Tongue (tissue), 2 donors: ENCODE measurements around the gene AVL9. TPM values are rescaled to one million over a fixed set of nuclear protein-coding genes. Genes with fewer than 3 reads are reported as not detected.

Source experiments
- DNase-seq: peaks from one replicate; pipeline ENCODE4 v3.0.0-alpha.2; 2015
- total RNA-seq: library from RNA; depleted of rRNA; stranded (reverse); fragments of >200 nt; gene quantifications from one replicate; pipeline ENCODE4 v1.2.3, GENCODE V29; 2014

The AVL9 gene
- total RNA-seq, 1 donor from 2014 or later, result 39.8 TPM

- no peak for DNase-seq
Measured at GRCh38 chr7:32535162-32535702, 39.9 kb downstream of the AVL9 start.

- DNase-seq, result no peak
Measured at GRCh38 chr7:32536016-32536415, 40.7 kb downstream of the AVL9 start.

GRCh38 chr7:32536585-32536984 lies 41.3 kb downstream of the AVL9 start:
- DNase-seq, result no peak

- no peak for DNase-seq
Measured at GRCh38 chr7:32537760-32538159, 42.5 kb downstream of the AVL9 start.

- no peak for DNase-seq
Measured at GRCh38 chr7:32539366-32539765, 44.1 kb downstream of the AVL9 start.

- no peak for DNase-seq
Measured at GRCh38 chr7:32539919-32540531, 44.7 kb downstream of the AVL9 start.

GRCh38 chr7:32542595-32542994 lies 47.3 kb downstream of the AVL9 start:
- DNase-seq, result no peak

GRCh38 chr7:32559480-32559879 lies 64.2 kb downstream of the AVL9 start:
- DNase-seq, result no peak

GRCh38 chr7:32560075-32560474 lies 64.8 kb downstream of the AVL9 start:
- no peak for DNase-seq

GRCh38 chr7:32561613-32562012 lies 66.3 kb downstream of the AVL9 start:
- DNase-seq, result no peak

GRCh38 chr7:32564542-32564941 lies 69.3 kb downstream of the AVL9 start:
- peak; percentile 74 for DNase-seq

GRCh38 chr7:32569388-32570289 lies 74.3 kb downstream of the AVL9 start:
- DNase-seq, result no peak

GRCh38 chr7:32573110-32573687 lies 77.9 kb downstream of the AVL9 start:
- DNase-seq, result no peak

- DNase-seq, result no peak
Measured at GRCh38 chr7:32574626-32575025, 79.3 kb downstream of the AVL9 start.

GRCh38 chr7:32577421-32577820 lies 82.1 kb downstream of the AVL9 start:
- DNase-seq, result no peak

- DNase-seq, result no peak
Measured at GRCh38 chr7:32579776-32580175, 84.5 kb downstream of the AVL9 start.

- DNase-seq, result no peak
Measured at GRCh38 chr7:32580646-32581045, 85.4 kb downstream of the AVL9 start.

- no peak for DNase-seq
Measured at GRCh38 chr7:32582036-32582435, 86.7 kb downstream of the AVL9 start.

- DNase-seq, result no peak
Measured at GRCh38 chr7:32583791-32584190, 88.5 kb downstream of the AVL9 start.

- peak; percentile 43 for DNase-seq
Measured at GRCh38 chr7:32586291-32587221, 91.3 kb downstream of the AVL9 start.

GRCh38 chr7:32587411-32587948 lies 92.2 kb downstream of the AVL9 start:
- no peak for DNase-seq

- no peak for DNase-seq
Measured at GRCh38 chr7:32588657-32589056, 93.4 kb downstream of the AVL9 start.
